WTC11 (cell line): Measurements from ENCODE around the gene SCAANT1. TPM values are rescaled to one million over a fixed set of nuclear protein-coding genes. Genes with fewer than 3 reads are reported as not detected.
A peak's percentile ranks its signal among the peaks of the same experiment; 100 is the strongest.

Experiments used
- ATAC-seq: fragments of 200-7000 bp; cut with Tn5 transposase; 2 replicates; pipeline ENCODE4 v1.10.0; 2021; ENCODE audit warnings: mild to moderate bottlenecking, moderate library complexity
- CTCF ChIA-PET: fragments of 300-600 bp; sonication (Branson Sonifier 250); formaldehyde crosslinking; loops from one replicate; lab custom pipeline; 2021; ENCODE audit warnings: antibody characterized with exemption; lab: Charles Lee
- POLR2A ChIA-PET: fragments of 350-600 bp; sonication (Branson Sonifier 250); formaldehyde crosslinking; loops from one replicate; lab custom pipeline; 2021; ENCODE audit warnings: antibody characterized with exemption; lab: Charles Lee
- DNase-seq: peaks from one replicate; pipeline ENCODE4 v3.0.0; 2021; ENCODE audit warnings: low spot score
- H3K27ac Mint-ChIP-seq: 2 replicates; pipeline ENCODE4 v1.8.0; 2021; ENCODE audit warnings: mixed read lengths
- H3K27me3 Mint-ChIP-seq: 2 replicates; pipeline ENCODE4 v1.8.0; 2021; ENCODE audit warnings: low read depth, mild to moderate bottlenecking, moderate library complexity, mixed read lengths
- H3K36me3 Mint-ChIP-seq: 2 replicates; pipeline ENCODE4 v1.8.0; 2021; ENCODE audit warnings: mixed read lengths
- H3K4me1 Mint-ChIP-seq: 2 replicates; pipeline ENCODE4 v1.8.0; 2022; ENCODE audit warnings: mixed read lengths
- H3K4me3 Mint-ChIP-seq: 2 replicates; pipeline ENCODE4 v1.8.0; 2021; ENCODE audit warnings: mild to moderate bottlenecking, moderate library complexity, mixed read lengths
- H3K9me3 Mint-ChIP-seq: 2 replicates; pipeline ENCODE4 v1.8.0; 2021; ENCODE audit warnings: mixed read lengths
- CBFB ChIP-seq: sonication (generic); formaldehyde crosslinking; IDR thresholded peaks from 2 replicates; pipeline ENCODE4 v1.8.1; 2022; ENCODE audit warnings: mild to moderate bottlenecking, low read depth, missing genetic modification reagents
- ETV6 ChIP-seq: sonication (generic); formaldehyde crosslinking; IDR thresholded peaks from 2 replicates; pipeline ENCODE4 v1.8.1; 2022; ENCODE audit warnings: mild to moderate bottlenecking, missing genetic modification reagents
- HMGA2 ChIP-seq: fragments of 250-450 bp; sonication (Bioruptor Pico); IDR thresholded peaks from 2 replicates; pipeline ENCODE4 v1.4.0; 2021; ENCODE audit warnings: mild to moderate bottlenecking, moderate library complexity
- IRF2 ChIP-seq: sonication (generic); formaldehyde crosslinking; IDR thresholded peaks from 2 replicates; pipeline ENCODE4 v1.8.0; 2022; ENCODE audit warnings: low read depth, missing genetic modification reagents, borderline replicate concordance
- MYBL2 ChIP-seq: sonication (generic); formaldehyde crosslinking; IDR thresholded peaks from 2 replicates; pipeline ENCODE4 v1.8.1; 2023; ENCODE audit warnings: mild to moderate bottlenecking, moderate library complexity, missing genetic modification reagents
- NR1H2 ChIP-seq: sonication (generic); formaldehyde crosslinking; IDR thresholded peaks from 2 replicates; pipeline ENCODE4 v1.9.0; 2021; ENCODE audit warnings: mild to moderate bottlenecking, moderate library complexity, missing genetic modification reagents
- SP1 ChIP-seq: sonication (generic); formaldehyde crosslinking; conservative IDR thresholded peaks from 2 replicates; pipeline ENCODE4 v1.8.1; 2022; ENCODE audit warnings: missing genetic modification reagents
- TCF7 ChIP-seq: sonication (generic); formaldehyde crosslinking; IDR thresholded peaks from 2 replicates; pipeline ENCODE4 v1.8.0; 2022; ENCODE audit warnings: mild to moderate bottlenecking, low read depth, missing genetic modification reagents, moderate library complexity
- TEAD4 ChIP-seq: sonication (generic); formaldehyde crosslinking; IDR thresholded peaks from 2 replicates; pipeline ENCODE4 v1.8.0; 2022; ENCODE audit warnings: mild to moderate bottlenecking, missing genetic modification reagents
- ZNF232 ChIP-seq: sonication (generic); formaldehyde crosslinking; IDR thresholded peaks from 2 replicates; pipeline ENCODE4 v1.8.0; 2022; ENCODE audit warnings: mild to moderate bottlenecking, missing genetic modification reagents
- ZNF423 ChIP-seq: fragments of 250-450 bp; sonication (Bioruptor Pico); IDR thresholded peaks from 2 replicates; pipeline ENCODE4 v2.1.2; 2022; ENCODE audit warnings: mild to moderate bottlenecking, moderate library complexity
- total RNA-seq: library from RNA; stranded (reverse); gene quantifications from 3 replicates; pipeline ENCODE4 v1.2.3, GENCODE V29; 2021
- TF ChIP-seq, protein P1 (sequence below): sonication (generic); formaldehyde crosslinking; IDR thresholded peaks from 2 replicates; pipeline ENCODE4 v1.8.0; 2022; ENCODE audit warnings: mild to moderate bottlenecking, missing genetic modification reagents
- TF ChIP-seq, protein P2 (sequence below): fragments of 250-450 bp; sonication (Bioruptor Pico); IDR thresholded peaks from 2 replicates; pipeline ENCODE4 v1.9.0; 2021; ENCODE audit warnings: mild to moderate bottlenecking
- TF ChIP-seq, protein P3 (sequence below): fragments of 200-600 bp; IDR thresholded peaks from 2 replicates; pipeline ENCODE4 v1.8.0; 2022; ENCODE audit warnings: antibody characterized with exemption
- TF ChIP-seq, protein P4 (sequence below): sonication (generic); formaldehyde crosslinking; IDR thresholded peaks from 2 replicates; pipeline ENCODE4 v1.8.1; 2022; ENCODE audit warnings: mild to moderate bottlenecking, moderate library complexity, missing genetic modification reagents
- TF ChIP-seq, protein P5 (sequence below): sonication (generic); formaldehyde crosslinking; IDR thresholded peaks from 2 replicates; pipeline ENCODE4 v1.8.0; 2022; ENCODE audit warnings: missing genetic modification reagents
- TF ChIP-seq, protein P6 (sequence below): fragments of 250-450 bp; sonication (Bioruptor Pico); IDR thresholded peaks from 2 replicates; pipeline ENCODE4 v1.9.0; 2021; ENCODE audit warnings: moderate library complexity, mild to moderate bottlenecking, inconsistent platforms, borderline replicate concordance
- TF ChIP-seq, protein P7 (sequence below): fragments of 250-450 bp; sonication (Bioruptor Pico); conservative IDR thresholded peaks from 2 replicates; pipeline ENCODE4 v1.9.0; 2021; ENCODE audit warnings: mild to moderate bottlenecking

Gene SCAANT1
- total RNA-seq, 1 experiment from 2014 or later = 1.3 TPM

DNA sequence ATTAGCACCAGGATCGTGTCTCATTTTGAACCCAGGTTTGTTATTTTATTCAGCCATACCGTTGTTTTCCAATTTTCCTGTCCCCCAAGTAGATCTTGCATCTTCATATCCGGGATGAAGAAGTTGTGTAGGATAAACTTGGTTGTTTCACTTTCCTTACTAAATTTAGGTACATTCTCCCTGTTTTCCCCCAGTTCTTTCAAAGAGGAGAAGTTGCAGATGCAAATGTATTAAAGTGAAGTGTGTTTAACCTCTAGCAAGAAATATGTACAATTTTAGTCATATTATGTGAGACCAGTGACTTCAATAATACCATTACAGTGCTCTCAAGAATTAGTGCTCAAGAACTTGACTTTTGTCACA lies 47.2 kb downstream of the SCAANT1 start:
- no peak for DNase-seq
- CTCF ChIA-PET = no interaction called here
- Mint-ChIP-seq H3K27me3 (no peaks in the 10 kb centered on the region), H3K36me3 (peaks cover 4% of the 10 kb centered on the region; the same call in 1 of the 2 replicates)
- POLR2A ChIA-PET = interaction anchor here (0.6 kb wide), 1 partner anchor 17 kb away, joined by 5 read pairs; no protein-coding TSS in a partner anchor
- TF ChIP-seq, protein P1, sequence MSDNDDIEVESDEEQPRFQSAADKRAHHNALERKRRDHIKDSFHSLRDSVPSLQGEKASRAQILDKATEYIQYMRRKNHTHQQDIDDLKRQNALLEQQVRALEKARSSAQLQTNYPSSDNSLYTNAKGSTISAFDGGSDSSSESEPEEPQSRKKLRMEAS (CRISPR knock-in tag) = no peak
- TF ChIP-seq ZNF232 (CRISPR knock-in tag) (no peak), TEAD4 (no peak), TCF7 (no peak), IRF2 (CRISPR knock-in tag) (no peak), NR1H2 (no peak), HMGA2 (no peak)
- TF ChIP-seq, protein P2, sequence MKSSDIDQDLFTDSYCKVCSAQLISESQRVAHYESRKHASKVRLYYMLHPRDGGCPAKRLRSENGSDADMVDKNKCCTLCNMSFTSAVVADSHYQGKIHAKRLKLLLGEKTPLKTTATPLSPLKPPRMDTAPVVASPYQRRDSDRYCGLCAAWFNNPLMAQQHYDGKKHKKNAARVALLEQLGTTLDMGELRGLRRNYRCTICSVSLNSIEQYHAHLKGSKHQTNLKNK = no peak
- TF ChIP-seq, protein P3, sequence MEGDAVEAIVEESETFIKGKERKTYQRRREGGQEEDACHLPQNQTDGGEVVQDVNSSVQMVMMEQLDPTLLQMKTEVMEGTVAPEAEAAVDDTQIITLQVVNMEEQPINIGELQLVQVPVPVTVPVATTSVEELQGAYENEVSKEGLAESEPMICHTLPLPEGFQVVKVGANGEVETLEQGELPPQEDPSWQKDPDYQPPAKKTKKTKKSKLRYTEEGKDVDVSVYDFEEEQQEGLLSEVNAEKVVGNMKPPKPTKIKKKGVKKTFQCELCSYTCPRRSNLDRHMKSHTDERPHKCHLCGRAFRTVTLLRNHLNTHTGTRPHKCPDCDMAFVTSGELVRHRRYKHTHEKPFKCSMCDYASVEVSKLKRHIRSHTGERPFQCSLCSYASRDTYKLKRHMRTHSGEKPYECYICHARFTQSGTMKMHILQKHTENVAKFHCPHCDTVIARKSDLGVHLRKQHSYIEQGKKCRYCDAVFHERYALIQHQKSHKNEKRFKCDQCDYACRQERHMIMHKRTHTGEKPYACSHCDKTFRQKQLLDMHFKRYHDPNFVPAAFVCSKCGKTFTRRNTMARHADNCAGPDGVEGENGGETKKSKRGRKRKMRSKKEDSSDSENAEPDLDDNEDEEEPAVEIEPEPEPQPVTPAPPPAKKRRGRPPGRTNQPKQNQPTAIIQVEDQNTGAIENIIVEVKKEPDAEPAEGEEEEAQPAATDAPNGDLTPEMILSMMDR = no peak
- TF ChIP-seq, protein P4, sequence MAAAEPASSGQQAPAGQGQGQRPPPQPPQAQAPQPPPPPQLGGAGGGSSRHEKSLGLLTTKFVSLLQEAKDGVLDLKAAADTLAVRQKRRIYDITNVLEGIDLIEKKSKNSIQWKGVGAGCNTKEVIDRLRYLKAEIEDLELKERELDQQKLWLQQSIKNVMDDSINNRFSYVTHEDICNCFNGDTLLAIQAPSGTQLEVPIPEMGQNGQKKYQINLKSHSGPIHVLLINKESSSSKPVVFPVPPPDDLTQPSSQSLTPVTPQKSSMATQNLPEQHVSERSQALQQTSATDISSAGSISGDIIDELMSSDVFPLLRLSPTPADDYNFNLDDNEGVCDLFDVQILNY (CRISPR knock-in tag) = no peak
- TF ChIP-seq, all 79 proteins: peak for 0
- Mint-ChIP-seq H3K4me1 (peaks cover 38% of the 10 kb centered on the region), H3K4me3 (peak overlapping the region; percentile 90), H3K27ac (peak overlapping the region; percentile 31), H3K9me3 (no peaks in the 10 kb centered on the region)
- no peak for ATAC-seq

DNA sequence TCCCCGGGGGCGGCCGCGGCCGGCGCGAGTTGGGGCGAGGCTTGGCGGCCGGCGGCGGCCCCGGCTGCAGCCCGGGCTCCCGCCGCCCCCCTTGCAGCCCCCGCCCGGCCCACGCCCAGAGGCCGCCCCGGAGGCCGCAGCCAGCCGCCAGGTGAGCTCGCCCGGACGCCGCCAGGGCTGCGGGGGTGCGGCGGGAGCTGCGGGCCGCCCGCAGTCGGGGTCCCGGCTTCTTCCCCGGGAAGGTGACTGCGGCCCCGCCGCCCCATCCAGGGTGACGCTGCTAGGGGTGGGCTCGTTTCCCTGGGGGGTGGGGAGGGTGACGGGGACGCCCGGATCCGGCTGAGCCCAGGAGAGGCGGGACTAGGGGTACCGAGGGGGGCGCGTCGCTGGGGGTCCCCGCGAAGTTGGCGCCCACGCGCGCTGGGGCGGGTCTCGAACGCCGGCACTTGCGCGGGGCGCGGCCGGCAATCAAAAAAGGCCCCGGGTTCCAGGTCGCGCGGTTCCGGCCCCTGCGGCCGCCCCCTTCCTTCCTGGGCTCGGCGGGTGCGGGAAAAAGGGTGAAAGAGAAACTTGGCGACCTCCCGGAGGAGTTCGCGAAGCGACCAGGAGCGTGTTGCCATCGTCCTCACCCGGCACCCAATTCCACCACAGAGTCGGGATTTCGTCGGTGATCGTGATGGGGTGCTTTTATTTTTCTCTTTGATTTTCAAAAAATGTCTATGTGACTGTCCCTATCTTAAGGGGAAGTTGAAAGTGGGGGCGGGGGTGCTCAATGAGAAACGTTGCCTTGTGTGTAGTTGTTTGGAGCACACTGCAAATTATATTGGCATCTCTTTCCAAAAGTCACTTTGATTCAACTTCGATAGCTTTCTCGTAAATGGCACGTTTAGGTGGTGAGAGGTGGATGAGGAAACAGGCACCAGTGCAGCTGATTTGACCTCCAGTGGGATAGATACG lies 47.9 kb downstream of the SCAANT1 start:
- TF ChIP-seq SP1 (CRISPR knock-in tag) = peak; percentile 39; the same call in 1 of the 2 replicates
- TF ChIP-seq, protein P5, sequence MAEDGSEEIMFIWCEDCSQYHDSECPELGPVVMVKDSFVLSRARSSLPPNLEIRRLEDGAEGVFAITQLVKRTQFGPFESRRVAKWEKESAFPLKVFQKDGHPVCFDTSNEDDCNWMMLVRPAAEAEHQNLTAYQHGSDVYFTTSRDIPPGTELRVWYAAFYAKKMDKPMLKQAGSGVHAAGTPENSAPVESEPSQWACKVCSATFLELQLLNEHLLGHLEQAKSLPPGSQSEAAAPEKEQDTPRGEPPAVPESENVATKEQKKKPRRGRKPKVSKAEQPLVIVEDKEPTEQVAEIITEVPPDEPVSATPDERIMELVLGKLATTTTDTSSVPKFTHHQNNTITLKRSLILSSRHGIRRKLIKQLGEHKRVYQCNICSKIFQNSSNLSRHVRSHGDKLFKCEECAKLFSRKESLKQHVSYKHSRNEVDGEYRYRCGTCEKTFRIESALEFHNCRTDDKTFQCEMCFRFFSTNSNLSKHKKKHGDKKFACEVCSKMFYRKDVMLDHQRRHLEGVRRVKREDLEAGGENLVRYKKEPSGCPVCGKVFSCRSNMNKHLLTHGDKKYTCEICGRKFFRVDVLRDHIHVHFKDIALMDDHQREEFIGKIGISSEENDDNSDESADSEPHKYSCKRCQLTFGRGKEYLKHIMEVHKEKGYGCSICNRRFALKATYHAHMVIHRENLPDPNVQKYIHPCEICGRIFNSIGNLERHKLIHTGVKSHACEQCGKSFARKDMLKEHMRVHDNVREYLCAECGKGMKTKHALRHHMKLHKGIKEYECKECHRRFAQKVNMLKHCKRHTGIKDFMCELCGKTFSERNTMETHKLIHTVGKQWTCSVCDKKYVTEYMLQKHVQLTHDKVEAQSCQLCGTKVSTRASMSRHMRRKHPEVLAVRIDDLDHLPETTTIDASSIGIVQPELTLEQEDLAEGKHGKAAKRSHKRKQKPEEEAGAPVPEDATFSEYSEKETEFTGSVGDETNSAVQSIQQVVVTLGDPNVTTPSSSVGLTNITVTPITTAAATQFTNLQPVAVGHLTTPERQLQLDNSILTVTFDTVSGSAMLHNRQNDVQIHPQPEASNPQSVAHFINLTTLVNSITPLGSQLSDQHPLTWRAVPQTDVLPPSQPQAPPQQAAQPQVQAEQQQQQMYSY (CRISPR knock-in tag) = no peak
- TF ChIP-seq, protein P6, sequence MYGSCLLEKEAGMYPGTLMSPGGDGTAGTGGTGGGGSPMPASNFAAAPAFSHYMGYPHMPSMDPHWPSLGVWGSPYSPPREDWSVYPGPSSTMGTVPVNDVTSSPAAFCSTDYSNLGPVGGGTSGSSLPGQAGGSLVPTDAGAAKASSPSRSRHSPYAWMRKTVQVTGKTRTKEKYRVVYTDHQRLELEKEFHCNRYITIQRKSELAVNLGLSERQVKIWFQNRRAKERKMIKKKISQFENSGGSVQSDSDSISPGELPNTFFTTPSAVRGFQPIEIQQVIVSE (CRISPR knock-in tag) = no peak
- 0 out of 2 replicates have a peak, but pooled peaks have one; percentile 62 for TF ChIP-seq MYBL2
- 0 out of 2 replicates have a peak, but pooled peaks have one; percentile 3 for TF ChIP-seq ZNF423 (CRISPR knock-in tag)
- TF ChIP-seq, protein P4 (CRISPR knock-in tag) = 0 out of 2 replicates have a peak, but pooled peaks have one; percentile 22
- TF ChIP-seq, protein P7, sequence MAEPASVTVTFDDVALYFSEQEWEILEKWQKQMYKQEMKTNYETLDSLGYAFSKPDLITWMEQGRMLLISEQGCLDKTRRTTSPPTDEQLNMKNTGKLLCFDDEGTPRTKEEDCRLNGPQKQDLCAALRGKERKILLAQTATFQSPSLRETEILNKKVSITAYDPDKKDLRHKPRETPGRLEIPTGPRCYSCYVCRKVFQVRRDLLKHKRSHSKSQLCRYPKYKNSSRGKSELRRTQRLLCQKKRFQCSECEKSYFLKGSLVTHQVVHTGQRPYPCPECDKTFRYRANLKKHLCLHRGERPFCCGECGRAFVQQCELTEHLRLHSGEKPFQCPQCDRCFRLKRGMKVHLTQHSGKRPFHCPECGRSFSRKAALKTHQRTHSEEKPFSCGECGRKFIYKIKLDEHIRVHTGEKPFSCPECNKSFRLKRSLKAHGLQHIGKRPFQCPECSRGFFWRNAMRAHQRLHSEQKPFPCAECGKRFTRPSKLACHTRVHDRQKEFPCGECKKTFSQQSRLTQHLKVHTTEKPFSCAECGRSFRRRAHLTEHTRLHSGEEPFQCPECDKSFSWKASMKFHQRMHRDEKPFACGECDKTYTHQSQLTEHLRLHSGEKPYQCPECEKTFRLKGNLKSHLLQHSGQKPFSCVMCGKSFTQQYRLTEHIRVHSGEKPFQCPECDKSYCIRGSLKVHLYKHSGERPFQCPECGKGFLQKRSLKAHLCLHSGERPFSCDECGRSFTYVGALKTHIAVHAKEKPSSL (CRISPR knock-in tag) = no peak
- TF ChIP-seq CBFB (CRISPR knock-in tag) = no peak
- no peak for TF ChIP-seq IRF2 (CRISPR knock-in tag)
- no peak for TF ChIP-seq ETV6 (CRISPR knock-in tag)
- POLR2A ChIA-PET = interaction anchor here (0.6 kb wide), 2 partner anchors 16 to 17 kb away, joined by 3 to 5 read pairs; no protein-coding TSS in a partner anchor
- ATAC-seq (peak; percentile 25), DNase-seq (peak; percentile 29)
- Mint-ChIP-seq H3K9me3 (no peaks in the 10 kb centered on the region), H3K4me3 (peak overlapping the region; percentile 90), H3K27me3 (no peaks in the 10 kb centered on the region), H3K36me3 (peaks cover 4% of the 10 kb centered on the region; the same call in 1 of the 2 replicates), H3K27ac (peak overlapping the region; percentile 31), H3K4me1 (peaks cover 43% of the 10 kb centered on the region)
- CTCF ChIA-PET = interaction anchor here (0.6 to 0.7 kb wide), 2 partner anchors 43 to 308 kb away, joined by 4 read pairs; no protein-coding TSS in a partner anchor
